HTERT RPE-1 (cell line): ENCODE data around the gene CRLF1.
"Not testable (repeated sequence)": the region's sequence is repeated elsewhere in the genome, so short reads cannot be mapped to it uniquely, and the experiment has no call there.

Experiments used
- in situ Hi-C: fragments of 300-500 bp; cut with MboI; formaldehyde crosslinking; loops from 4 replicates; pipeline ENCODE4 v1.14.3; 2020; ENCODE audit warnings: low sequenced_read_pairs

The CRLF1 gene

GRCh38 chr19:18593367-18594095 is 13.1 kb downstream of the CRLF1 start:
- in situ Hi-C loops, result no loop called here

GRCh38 chr19:18592732-18593131 is 13.9 kb downstream of the CRLF1 start:
- in situ Hi-C loops, result not testable (repeated sequence)

- in situ Hi-C loops, result no loop called here
Observed at GRCh38 chr19:18591735-18592385, 14.7 kb downstream of the CRLF1 start.

GRCh38 chr19:18590273-18591272 is 16.0 kb downstream of the CRLF1 start:
- in situ Hi-C loops, result no loop called here

- in situ Hi-C loops, result no loop called here
Observed at GRCh38 chr19:18589380-18590272, 17.0 kb downstream of the CRLF1 start.

GRCh38 chr19:18588611-18589379 is 17.8 kb downstream of the CRLF1 start, which contains the start of gene REX1BD:
Gene REX1BD (plus strand): TSS chr19:18588798. CDS start chr19:18588802, 4 bp downstream.
- in situ Hi-C loops, result no loop called here

- in situ Hi-C loops, result no loop called here
Observed at GRCh38 chr19:18587962-18588610, 18.5 kb downstream of the CRLF1 start.

- in situ Hi-C loops, result no loop called here
Observed at GRCh38 chr19:18587561-18587960, 19.0 kb downstream of the CRLF1 start.

- in situ Hi-C loops, result no loop called here
Observed at GRCh38 chr19:18586306-18586705, 20.3 kb downstream of the CRLF1 start.

GRCh38 chr19:18580311-18580710 is 26.3 kb downstream of the CRLF1 start:
- in situ Hi-C loops, result no loop called here

GRCh38 chr19:18577365-18577914 is 29.2 kb downstream of the CRLF1 start:
- in situ Hi-C loops, result no loop called here

GRCh38 chr19:18576383-18576782 is 30.2 kb downstream of the CRLF1 start:
- in situ Hi-C loops, result no loop called here

GRCh38 chr19:18574691-18575291 is 31.8 kb downstream of the CRLF1 start:
- in situ Hi-C loops, result no loop called here

GRCh38 chr19:18571564-18572344 is 34.8 kb downstream of the CRLF1 start, which contains the start of gene UBA52:
Gene UBA52 (plus strand): TSS chr19:18571857. CDS start chr19:18573301, 1,444 bp downstream.
- in situ Hi-C loops, result no loop called here

GRCh38 chr19:18568367-18568766 is 38.2 kb downstream of the CRLF1 start:
- in situ Hi-C loops, result no loop called here

- in situ Hi-C loops, result no loop called here
Observed at GRCh38 chr19:18566953-18567352, 39.6 kb downstream of the CRLF1 start.

GRCh38 chr19:18562086-18562485 is 44.5 kb downstream of the CRLF1 start:
- in situ Hi-C loops, result no loop called here
